Muscle layer of duodenum (tissue), 2 donors: ENCODE measurements around the gene ATF3.

Experiments used
- H3K27ac ChIP-seq: one replicate; pipeline ENCODE4 v1.7.0; 2013; ENCODE audit warnings: mild to moderate bottlenecking, low read length
- H3K27me3 ChIP-seq: one replicate; pipeline ENCODE4 v1.7.0; 2013; ENCODE audit warnings: low read depth, mild to moderate bottlenecking, control low read depth, low read length
- H3K36me3 ChIP-seq, 2 donors: one replicate each; pipeline ENCODE4 v1.7.0; 2013; ENCODE audit warnings: low read length in 2 of 2, control low read depth in 1 of 2, mild to moderate bottlenecking in 1 of 2; ENCODE audit not compliant: insufficient read depth in 2 of 2, control insufficient read depth in 1 of 2
- H3K4me1 ChIP-seq, 2 donors: one replicate each; pipeline ENCODE4 v1.7.0; 2013; ENCODE audit warnings: low read length in 2 of 2, mild to moderate bottlenecking in 2 of 2, control low read depth in 1 of 2, moderate library complexity in 1 of 2; ENCODE audit not compliant: insufficient read depth in 2 of 2, control insufficient read depth in 1 of 2
- H3K4me3 ChIP-seq, 2 donors: one replicate each; pipeline ENCODE4 v1.7.0; 2013; ENCODE audit warnings: low read length in 2 of 2, low read depth in 1 of 2, mild to moderate bottlenecking in 1 of 2
- H3K9me3 ChIP-seq, 2 donors: one replicate each; pipeline ENCODE4 v1.7.0; 2013; ENCODE audit warnings: low read length in 2 of 2, control low read depth in 1 of 2, mild to moderate bottlenecking in 1 of 2; ENCODE audit not compliant: control insufficient read depth in 1 of 2
- donor health status: healthy.

ATF3 gene

GRCh38 chr1:212574732-212575131 lies 33.8 kb upstream of the ATF3 start:
- no peak overlapping the region for H3K4me3 ChIP-seq
- H3K9me3 ChIP-seq = no peaks in the 10 kb centered on the region
- no peaks in the 10 kb centered on the region for H3K4me1 ChIP-seq
- no peaks in the 10 kb centered on the region for H3K27me3 ChIP-seq
- no peaks in the 10 kb centered on the region for H3K36me3 ChIP-seq
- no peak overlapping the region for H3K27ac ChIP-seq

DNA sequence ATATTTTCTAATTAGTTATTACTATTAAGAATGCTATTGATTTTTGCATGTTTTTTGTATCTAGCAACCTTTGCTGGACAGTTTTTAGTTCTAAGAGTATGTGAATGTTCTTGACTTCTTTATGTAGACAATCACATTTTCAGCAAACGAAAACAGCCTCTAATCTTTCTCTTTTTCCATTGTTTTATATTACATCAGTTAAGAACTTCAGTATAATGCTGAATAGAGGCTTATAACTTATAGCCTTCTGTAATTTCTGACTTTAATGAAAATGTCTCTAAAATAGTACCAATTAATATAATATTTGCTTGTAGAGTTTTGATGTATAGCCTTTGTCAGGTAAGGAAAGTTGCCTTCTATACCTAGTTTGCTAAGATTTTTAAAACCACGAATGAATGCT lies 33.2 kb upstream of the ATF3 start:
- Histone ChIP-seq H3K27me3 (no peaks in the 10 kb centered on the region), H3K27ac (no peak overlapping the region), H3K36me3 (no peaks in the 10 kb centered on the region), H3K4me1 (no peaks in the 10 kb centered on the region), H3K4me3 (no peak overlapping the region), H3K9me3 (no peaks in the 10 kb centered on the region)

GRCh38 chr1:212578041-212578440 lies 30.5 kb upstream of the ATF3 start:
- H3K27me3 ChIP-seq = no peaks in the 10 kb centered on the region
- no peaks in the 10 kb centered on the region for H3K36me3 ChIP-seq
- no peaks in the 10 kb centered on the region for H3K4me1 ChIP-seq
- no peak overlapping the region for H3K27ac ChIP-seq
- H3K4me3 ChIP-seq = no peak overlapping the region
- H3K9me3 ChIP-seq = no peaks in the 10 kb centered on the region

DNA sequence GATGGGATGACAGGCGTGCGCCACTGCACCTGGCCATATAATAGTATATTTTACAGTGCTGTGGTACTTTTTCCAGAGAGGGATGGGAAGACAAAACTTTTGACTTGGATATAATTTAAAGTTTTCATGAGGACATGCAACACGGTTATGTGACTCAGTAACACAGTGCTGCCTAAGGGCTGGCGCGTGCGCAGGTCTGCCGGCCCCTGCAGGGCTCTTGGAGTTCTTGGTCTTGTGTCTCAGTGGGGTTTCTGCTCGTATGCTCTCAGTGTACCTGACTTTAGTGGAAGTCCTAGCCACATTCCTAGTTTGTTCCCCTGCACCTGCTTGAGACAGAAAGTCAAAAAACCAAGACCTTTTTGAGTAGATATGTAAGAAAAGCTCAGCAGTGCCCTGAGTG lies 27.5 kb upstream of the ATF3 start:
- Histone ChIP-seq H3K27ac (no peak overlapping the region), H3K36me3 (no peaks in the 10 kb centered on the region), H3K9me3 (no peaks in the 10 kb centered on the region), H3K27me3 (no peaks in the 10 kb centered on the region), H3K4me3 (no peak overlapping the region), H3K4me1 (no peaks in the 10 kb centered on the region)

DNA sequence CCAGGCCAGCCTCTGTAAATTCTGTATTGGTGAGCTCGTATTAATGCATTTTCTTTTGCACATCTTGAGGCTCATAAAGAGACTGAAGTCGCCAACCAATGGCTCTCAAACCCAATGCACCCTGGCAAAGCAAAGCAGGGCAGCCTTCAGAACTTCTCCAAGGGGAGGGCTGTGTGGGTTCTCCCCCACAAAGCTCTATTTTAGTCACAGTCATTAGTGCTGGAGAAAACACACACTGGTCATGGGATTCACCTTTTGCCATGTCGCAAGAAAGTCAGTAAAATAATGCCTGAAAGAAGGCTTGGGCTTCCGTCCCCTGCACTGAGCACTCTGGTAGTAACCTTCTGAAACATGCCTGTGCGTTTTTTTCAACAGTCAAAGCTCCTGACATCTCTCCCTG lies 26.3 kb upstream of the ATF3 start:
- H3K4me3 ChIP-seq = no peak overlapping the region
- H3K27ac ChIP-seq = no peak overlapping the region
- no peaks in the 10 kb centered on the region for H3K36me3 ChIP-seq
- no peaks in the 10 kb centered on the region for H3K9me3 ChIP-seq
- H3K4me1 ChIP-seq = no peaks in the 10 kb centered on the region
- H3K27me3 ChIP-seq = peaks cover 4% of the 10 kb centered on the region

DNA sequence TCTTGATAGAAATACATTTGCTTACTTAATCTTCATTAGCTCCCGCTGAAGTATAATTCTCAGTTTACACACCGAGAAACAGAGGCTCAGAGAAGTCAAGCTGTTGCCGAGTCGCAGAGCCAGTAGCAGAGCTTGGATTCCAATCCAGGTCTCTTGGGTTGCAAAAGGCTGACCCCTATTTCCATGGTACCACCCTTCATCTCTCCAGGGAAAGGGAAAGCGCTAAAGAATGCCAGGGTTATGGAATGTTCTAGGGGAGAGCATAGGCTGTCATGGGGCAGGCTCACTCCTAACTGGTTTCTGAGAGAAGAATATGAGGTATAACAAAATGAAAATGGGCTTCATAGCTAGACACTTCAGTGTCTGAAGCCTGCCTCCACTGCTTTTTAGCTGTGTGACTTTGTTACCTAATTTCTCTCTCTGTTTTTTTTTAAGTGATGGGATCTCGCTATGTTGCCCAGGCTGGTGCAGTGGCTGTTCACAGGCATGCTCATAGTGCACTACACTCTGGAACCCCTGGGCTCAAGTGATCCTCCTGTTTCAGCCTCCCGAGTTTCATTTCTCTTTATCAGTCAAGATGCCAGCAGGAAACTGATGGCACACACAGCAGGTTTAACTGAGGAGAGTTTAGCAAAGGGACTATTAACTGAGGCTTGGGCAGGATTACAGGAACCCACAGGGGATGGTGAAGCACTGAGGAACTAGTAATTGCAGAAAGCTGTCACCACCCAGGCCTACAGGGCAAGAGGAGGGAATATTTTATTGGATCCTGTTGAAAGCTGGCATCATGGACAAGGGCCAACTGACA lies 25.5 kb upstream of the ATF3 start:
- Histone ChIP-seq H3K4me3 (no peak overlapping the region), H3K4me1 (no peaks in the 10 kb centered on the region), H3K36me3 (no peaks in the 10 kb centered on the region), H3K27ac (no peak overlapping the region), H3K9me3 (no peaks in the 10 kb centered on the region), H3K27me3 (peaks cover 4% of the 10 kb centered on the region)

- no peaks in the 10 kb centered on the region for H3K4me1 ChIP-seq
- no peak overlapping the region for H3K27ac ChIP-seq
- H3K4me3 ChIP-seq = no peak overlapping the region
- no peaks in the 10 kb centered on the region for H3K36me3 ChIP-seq
- H3K9me3 ChIP-seq = no peaks in the 10 kb centered on the region
- H3K27me3 ChIP-seq = peaks cover 4% of the 10 kb centered on the region
These were observed 24.9 kb upstream of the ATF3 start for GRCh38 chr1:212583643-212584042.

DNA sequence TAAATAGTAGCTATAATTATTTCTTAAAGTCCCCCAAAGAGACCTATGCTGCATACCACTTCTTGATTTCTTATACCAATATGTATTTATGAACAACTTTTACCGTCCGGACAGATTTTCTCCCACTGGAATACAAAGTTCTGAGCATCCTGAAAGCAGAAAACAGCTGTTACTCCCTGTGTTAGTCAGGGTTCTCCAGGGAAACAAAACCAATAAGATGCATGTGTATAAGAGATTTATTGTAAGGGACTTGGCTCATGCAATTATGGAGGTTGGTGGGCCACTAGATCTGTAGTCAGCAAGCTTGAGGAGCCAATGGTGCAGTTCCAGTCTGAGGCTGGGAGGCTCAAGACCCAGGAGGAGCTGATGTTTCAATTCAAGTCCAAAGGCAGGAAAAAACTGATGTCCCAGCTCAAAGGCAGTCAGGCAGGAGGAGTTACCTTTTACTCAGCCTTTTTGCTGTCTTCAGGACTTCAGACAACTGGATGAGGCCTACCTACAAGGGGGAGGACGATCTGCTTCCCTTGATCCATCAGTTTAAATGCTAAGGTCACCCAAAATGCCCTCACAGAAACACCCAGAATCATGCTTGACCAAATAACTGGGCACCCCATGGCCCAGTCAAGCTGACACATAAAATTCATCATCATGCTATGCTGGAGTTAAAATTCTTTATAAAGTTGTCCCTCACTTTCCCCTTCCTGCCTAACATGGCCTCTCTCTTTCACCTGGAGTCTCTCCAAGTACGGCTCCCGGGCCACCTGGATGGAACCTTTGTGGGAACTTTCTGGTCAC lies 24.3 kb upstream of the ATF3 start:
- Histone ChIP-seq H3K4me3 (no peak overlapping the region), H3K27ac (no peak overlapping the region), H3K36me3 (no peaks in the 10 kb centered on the region), H3K27me3 (peaks cover 4% of the 10 kb centered on the region), H3K9me3 (no peaks in the 10 kb centered on the region), H3K4me1 (no peaks in the 10 kb centered on the region)

DNA sequence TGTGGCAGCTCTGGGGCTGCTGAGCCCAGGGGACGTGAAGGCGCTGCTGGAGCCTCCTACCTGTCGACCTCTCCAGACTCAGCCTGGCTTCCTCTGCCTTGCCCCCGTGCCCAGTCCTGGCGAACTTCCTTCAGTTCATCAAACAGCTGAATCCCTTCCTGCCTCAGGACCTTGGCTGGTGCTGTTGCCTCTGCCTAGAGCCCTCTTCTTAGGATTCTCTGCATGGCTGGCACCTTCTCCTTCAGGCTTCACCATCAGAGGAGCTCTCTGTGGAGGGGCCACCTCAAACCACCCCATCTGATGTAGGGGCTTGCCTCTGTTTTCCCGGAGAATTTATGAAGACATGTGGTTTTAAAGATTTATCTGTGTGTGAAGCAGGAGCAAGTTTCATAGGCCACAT lies 23.4 kb upstream of the ATF3 start:
- Histone ChIP-seq H3K27me3 (peaks cover 4% of the 10 kb centered on the region), H3K9me3 (no peaks in the 10 kb centered on the region), H3K4me3 (no peak overlapping the region), H3K36me3 (no peaks in the 10 kb centered on the region), H3K4me1 (no peaks in the 10 kb centered on the region), H3K27ac (no peak overlapping the region)

GRCh38 chr1:212586206-212587015 lies 22.1 kb upstream of the ATF3 start:
- Histone ChIP-seq H3K4me1 (no peaks in the 10 kb centered on the region), H3K9me3 (no peaks in the 10 kb centered on the region), H3K4me3 (no peak overlapping the region), H3K36me3 (no peaks in the 10 kb centered on the region), H3K27ac (no peak overlapping the region), H3K27me3 (peaks cover 4% of the 10 kb centered on the region)
